Breast epithelium (tissue), 4 donors: Measurements from ENCODE around the gene GALNT6. TPM values are rescaled to one million over a fixed set of nuclear protein-coding genes. Genes with fewer than 3 reads are reported as not detected.

Experiments
- DNase-seq, 2 donors: peaks; one replicate each; pipeline ENCODE4 v3.0.0-alpha.2; 2019; ENCODE audit warnings: low spot score in 2 of 2
- H3K27ac ChIP-seq, 2 donors: fragments of 200-600 bp; sonication (generic) in 1 of 2; one replicate each; pipeline ENCODE4 v1.5.1; 2016 to 2019; ENCODE audit warnings: mild to moderate bottlenecking in 1 of 2
- H3K27me3 ChIP-seq, 2 donors: fragments of 200-600 bp; sonication (generic) in 1 of 2; one replicate each; pipeline versions ENCODE4 v1.5.1 to v1.6.0; 2017 to 2019; ENCODE audit warnings: control low read depth in 1 of 2, mild to moderate bottlenecking in 1 of 2
- H3K36me3 ChIP-seq: fragments of 200-600 bp; one replicate; pipeline ENCODE4 v1.5.1; 2019
- H3K4me1 ChIP-seq, 2 donors: fragments of 200-600 bp; sonication (generic); one replicate each; pipeline ENCODE4 v1.5.1; 2016 to 2019; ENCODE audit warnings: control low read depth in 1 of 2
- H3K4me3 ChIP-seq, 3 donors: fragments of 200-600 bp; sonication (generic); 1 replicate in 2 of 3; 2 replicates in 1 of 3; pipeline ENCODE4 v1.5.1; 2016 to 2019; ENCODE audit warnings: mild to moderate bottlenecking in 3 of 3, moderate library complexity in 2 of 3
- H3K9me3 ChIP-seq, 2 donors: fragments of 200-600 bp; sonication (generic) in 1 of 2; one replicate each; pipeline ENCODE4 v1.5.1; 2016 to 2019; ENCODE audit warnings: control low read depth in 1 of 2
- POLR2A ChIP-seq: fragments of 450-650 bp; IDR thresholded peaks from one replicate; pipeline ENCODE4 v1.6.1; 2016; ENCODE audit warnings: antibody characterized with exemption, mild to moderate bottlenecking, moderate library complexity
- POLR2AphosphoS5 ChIP-seq, 3 donors: sonication (generic); formaldehyde crosslinking; IDR thresholded peaks; one replicate each; pipeline ENCODE4 v1.6.1; 2017; ENCODE audit warnings: antibody characterized with exemption in 3 of 3
- intact Hi-C: fragments of 100-400 bp; cut with DNase I; formaldehyde crosslinking; loops from one replicate; pipeline ENCODE4 v1.15.1; 2023; ENCODE audit warnings: low total_unique reads
- total RNA-seq, 3 donors: library from RNA; depleted of rRNA; stranded (reverse); fragments of >200 nt; gene quantifications; one replicate each; pipeline ENCODE4 v1.1.0, GENCODE V29; 2016
- TF ChIP-seq, protein P1 (sequence below), 3 donors: fragments of 450-650 bp; IDR thresholded peaks; one replicate each; pipeline ENCODE4 v1.5.1; 2016 to 2017; ENCODE audit warnings: antibody characterized with exemption in 3 of 3, mild to moderate bottlenecking in 3 of 3, moderate library complexity in 3 of 3

Gene GALNT6
- total RNA-seq, 3 donors from 2014 or later, result 5.8 to 55.8 (median 48.2) TPM

- no peaks in the 10 kb centered on the region for H3K36me3 ChIP-seq
- TF ChIP-seq, protein P1, sequence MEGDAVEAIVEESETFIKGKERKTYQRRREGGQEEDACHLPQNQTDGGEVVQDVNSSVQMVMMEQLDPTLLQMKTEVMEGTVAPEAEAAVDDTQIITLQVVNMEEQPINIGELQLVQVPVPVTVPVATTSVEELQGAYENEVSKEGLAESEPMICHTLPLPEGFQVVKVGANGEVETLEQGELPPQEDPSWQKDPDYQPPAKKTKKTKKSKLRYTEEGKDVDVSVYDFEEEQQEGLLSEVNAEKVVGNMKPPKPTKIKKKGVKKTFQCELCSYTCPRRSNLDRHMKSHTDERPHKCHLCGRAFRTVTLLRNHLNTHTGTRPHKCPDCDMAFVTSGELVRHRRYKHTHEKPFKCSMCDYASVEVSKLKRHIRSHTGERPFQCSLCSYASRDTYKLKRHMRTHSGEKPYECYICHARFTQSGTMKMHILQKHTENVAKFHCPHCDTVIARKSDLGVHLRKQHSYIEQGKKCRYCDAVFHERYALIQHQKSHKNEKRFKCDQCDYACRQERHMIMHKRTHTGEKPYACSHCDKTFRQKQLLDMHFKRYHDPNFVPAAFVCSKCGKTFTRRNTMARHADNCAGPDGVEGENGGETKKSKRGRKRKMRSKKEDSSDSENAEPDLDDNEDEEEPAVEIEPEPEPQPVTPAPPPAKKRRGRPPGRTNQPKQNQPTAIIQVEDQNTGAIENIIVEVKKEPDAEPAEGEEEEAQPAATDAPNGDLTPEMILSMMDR (IDR thresholded peaks at IDR 0.05), result no peak
- no peak for TF ChIP-seq POLR2A
- TF ChIP-seq POLR2AphosphoS5 (IDR thresholded peaks at IDR 0.05), result no peak
- DNase-seq, result no peak
- no peaks in the 10 kb centered on the region for H3K4me1 ChIP-seq
- intact Hi-C loops, result no loop called here
- no peak overlapping the region for H3K4me3 ChIP-seq
- H3K27ac ChIP-seq, result no peak overlapping the region
- no peaks in the 10 kb centered on the region for H3K27me3 ChIP-seq
- H3K9me3 ChIP-seq, result no peaks in the 10 kb centered on the region
Measured at GRCh38 chr12:51377099-51377984, 13.9 kb downstream of the GALNT6 start.

DNA sequence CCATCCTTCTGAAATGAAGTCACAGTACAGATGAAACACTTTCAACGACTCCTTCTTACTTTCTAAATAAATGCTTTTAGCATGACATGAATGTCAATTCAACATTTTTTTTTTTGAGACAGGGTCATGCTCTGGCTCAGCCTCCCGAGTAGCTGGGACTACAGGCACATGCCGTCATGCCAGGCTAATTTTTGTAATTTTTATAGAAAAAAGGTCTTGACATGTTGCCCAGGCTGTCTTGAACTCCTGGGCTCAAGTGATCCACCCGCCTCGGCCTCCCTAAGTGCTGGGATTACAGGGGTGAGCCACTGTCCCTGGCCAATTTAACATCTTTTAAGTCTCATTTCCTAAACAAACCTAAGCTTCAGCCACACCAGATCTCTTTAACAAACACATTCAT, 16.4 kb downstream of the GALNT6 start:
- H3K27me3 ChIP-seq, result no peaks in the 10 kb centered on the region
- no peaks in the 10 kb centered on the region for H3K9me3 ChIP-seq
- intact Hi-C loops, result no loop called here
- no peak overlapping the region for H3K27ac ChIP-seq
- no peak for TF ChIP-seq POLR2AphosphoS5 (IDR thresholded peaks at IDR 0.05)
- no peak for TF ChIP-seq POLR2A
- TF ChIP-seq, protein P1 (IDR thresholded peaks at IDR 0.05), result no peak
- H3K4me1 ChIP-seq, result no peaks in the 10 kb centered on the region
- DNase-seq, result no peak
- no peaks in the 10 kb centered on the region for H3K36me3 ChIP-seq
- no peak overlapping the region for H3K4me3 ChIP-seq

- intact Hi-C loops, result no loop called here
- Histone ChIP-seq H3K36me3 (no peaks in the 10 kb centered on the region), H3K4me3 (no peak overlapping the region), H3K4me1 (no peaks in the 10 kb centered on the region), H3K27ac (no peak overlapping the region), H3K27me3 (no peaks in the 10 kb centered on the region), H3K9me3 (no peaks in the 10 kb centered on the region)
- DNase-seq, result no peak
- TF ChIP-seq POLR2A, result no peak
- TF ChIP-seq, protein P1 (IDR thresholded peaks at IDR 0.05), result no peak
- TF ChIP-seq POLR2AphosphoS5 (IDR thresholded peaks at IDR 0.05), result no peak
Measured at GRCh38 chr12:51374361-51374760, 16.8 kb downstream of the GALNT6 start.

DNA sequence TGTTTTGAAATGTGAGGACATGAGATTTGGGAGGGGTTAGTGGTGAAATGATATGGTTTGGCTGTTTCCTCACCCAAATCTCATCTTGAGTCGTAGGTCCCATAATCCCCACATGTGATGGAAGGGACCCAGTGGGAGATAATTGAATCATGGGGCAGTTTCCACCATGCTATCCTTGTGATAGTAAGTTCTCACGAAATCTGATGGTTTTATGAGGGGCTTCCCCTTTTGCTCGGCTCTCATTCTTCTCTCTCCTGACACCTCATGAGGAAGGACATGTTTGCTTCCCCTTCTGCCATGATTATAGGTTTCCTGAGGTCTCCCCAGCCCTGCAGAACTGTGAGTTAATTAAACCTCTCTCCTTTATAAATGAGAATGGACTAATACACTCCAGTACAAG, 18.0 kb downstream of the GALNT6 start:
- TF ChIP-seq POLR2A, result no peak
- TF ChIP-seq POLR2AphosphoS5 (IDR thresholded peaks at IDR 0.05), result no peak
- TF ChIP-seq, protein P1 (IDR thresholded peaks at IDR 0.05), result no peak
- no peaks in the 10 kb centered on the region for H3K9me3 ChIP-seq

GRCh38 chr12:51372021-51372420, 19.2 kb downstream of the GALNT6 start:
- Histone ChIP-seq H3K27me3 (no peaks in the 10 kb centered on the region), H3K4me3 (no peak overlapping the region), H3K27ac (peak overlapping the region; percentile 69 to 86), H3K9me3 (no peaks in the 10 kb centered on the region), H3K4me1 (no peaks in the 10 kb centered on the region), H3K36me3 (no peaks in the 10 kb centered on the region)
- no peak for DNase-seq
- no peak for TF ChIP-seq POLR2AphosphoS5 (IDR thresholded peaks at IDR 0.05)
- no peak for TF ChIP-seq POLR2A
- TF ChIP-seq, protein P1 (IDR thresholded peaks at IDR 0.05), result no peak
- intact Hi-C loops, result loop anchor here (1.0 kb wide), 1 partner anchor 27 kb away; no protein-coding TSS in a partner anchor

More for the DNA sequence above, 18.0 kb downstream of the GALNT6 start:
- H3K36me3 ChIP-seq, result no peaks in the 10 kb centered on the region
- no peak overlapping the region for H3K27ac ChIP-seq
- DNase-seq, result no peak
- no peaks in the 10 kb centered on the region for H3K4me1 ChIP-seq
- H3K27me3 ChIP-seq, result no peaks in the 10 kb centered on the region
- intact Hi-C loops, result no loop called here
- no peak overlapping the region for H3K4me3 ChIP-seq
